GM23248 (cell line): ENCODE measurements around the gene MAML3.

Experiments
- EZH2 ChIP-seq: fragments of 200-600 bp; sonication (generic); IDR thresholded peaks from 2 replicates; pipeline ENCODE4 v1.6.1; 2018; ENCODE audit warnings: antibody characterized with exemption, mild to moderate bottlenecking; ENCODE audit not compliant: insufficient read depth, poor library complexity, severe bottlenecking
- EZH2phosphoT487 ChIP-seq: fragments of 200-600 bp; sonication (generic); IDR thresholded peaks from 2 replicates; pipeline ENCODE4 v1.6.1; 2018; ENCODE audit warnings: antibody characterized with exemption, moderate library complexity, mild to moderate bottlenecking, low read depth; ENCODE audit not compliant: insufficient read depth

GRCh38 chr4:139919004-139919403 lies 235.0 kb downstream of the MAML3 start:
- TF ChIP-seq EZH2 (no peak), EZH2phosphoT487 (no peak)
